Ectodermal cell (in vitro differentiated cells): Measurements from ENCODE around the gene CDX2. TPM values are rescaled to one million over a fixed set of nuclear protein-coding genes. Genes with fewer than 3 reads are reported as not detected.
"Not testable (repeated sequence)": the region's sequence is repeated elsewhere in the genome, so short reads cannot be mapped to it uniquely, and the experiment has no call there.

ENCODE experiments used
- H3K27ac ChIP-seq: 2 replicates; pipeline ENCODE4 v1.7.0; 2013; ENCODE audit warnings: mild to moderate bottlenecking, low read depth, low read length; ENCODE audit not compliant: insufficient read depth, poor library complexity, severe bottlenecking
- H3K27me3 ChIP-seq: 2 replicates; pipeline ENCODE4 v1.7.0; 2013; ENCODE audit warnings: mild to moderate bottlenecking, low read length; ENCODE audit not compliant: insufficient read depth, control insufficient read depth, poor library complexity, severe bottlenecking
- H3K36me3 ChIP-seq: one replicate; pipeline ENCODE4 v1.7.0; 2013; ENCODE audit warnings: low read length; ENCODE audit not compliant: control insufficient read depth, insufficient read depth
- H3K4me1 ChIP-seq: one replicate; pipeline ENCODE4 v1.7.0; 2013; ENCODE audit warnings: low read length; ENCODE audit not compliant: control insufficient read depth, insufficient read depth
- H3K4me3 ChIP-seq: 2 replicates; pipeline ENCODE4 v1.7.0; 2013; ENCODE audit warnings: low read depth, low read length, control low read depth; ENCODE audit not compliant: insufficient read depth
- H3K9me3 ChIP-seq: 2 replicates; pipeline ENCODE4 v1.7.0; 2013; ENCODE audit warnings: mild to moderate bottlenecking, low read length, moderate library complexity; ENCODE audit not compliant: control insufficient read depth
- WGBS, 2 experiments: methylation state at CpG; one replicate each; pipeline ENCODE4 v1.1.7; 2013; ENCODE audit warnings: missing lambda C conversion rate in 2 of 2; 5-methylcytosine and 5-hydroxymethylcytosine counted together
- polyA plus RNA-seq, 4 experiments: library from polyadenylated mRNA; stranded (reverse); fragments of 50-300 nt; gene quantifications; one replicate each; pipeline ENCODE4 v1.2.3, GENCODE V29; 2013

The CDX2 gene
- 1.1 TPM for polyA plus RNA-seq (2013, experiment 1 of 4)
- 0.66 TPM for polyA plus RNA-seq (2013, experiment 2 of 4)
- polyA plus RNA-seq (2013, experiment 3 of 4) = 2.7 TPM
- 0.28 TPM for polyA plus RNA-seq (2013, experiment 4 of 4)

- peaks cover 100% of the 10 kb centered on the region for H3K27me3 ChIP-seq
- H3K9me3 ChIP-seq = no peaks in the 10 kb centered on the region
- H3K36me3 ChIP-seq = no peaks in the 10 kb centered on the region
- H3K27ac ChIP-seq = no peak within 1 kb of the TSS
- H3K4me3 ChIP-seq = peak within 1 kb of the TSS; percentile 22
- WGBS, 2 experiments = 1% methylated on average over 34 of the region's 34 CpGs
- peaks cover 45% of the 10 kb centered on the region for H3K4me1 ChIP-seq
Observed at GRCh38 chr13:27969082-27969865, at the start of gene CDX2. Gene CDX2 (minus strand): TSS chr13:27969315. CDS start chr13:27969006, 309 bp downstream.

GRCh38 chr13:28014301-28014700 lies 45.2 kb upstream of the CDX2 start:
- no peaks in the 10 kb centered on the region for H3K4me1 ChIP-seq
- H3K9me3 ChIP-seq = no peaks in the 10 kb centered on the region
- no peak overlapping the region for H3K27ac ChIP-seq
- H3K36me3 ChIP-seq = no peaks in the 10 kb centered on the region
- no peak overlapping the region for H3K4me3 ChIP-seq
- no peaks in the 10 kb centered on the region for H3K27me3 ChIP-seq
- WGBS, 2 experiments = 36 to 38% methylated on average over 3 of the region's 3 CpGs

- H3K27me3 ChIP-seq = no peaks in the 10 kb centered on the region
- no peak overlapping the region for H3K4me3 ChIP-seq
- H3K36me3 ChIP-seq = no peaks in the 10 kb centered on the region
- H3K9me3 ChIP-seq = no peaks in the 10 kb centered on the region
- no peak overlapping the region for H3K27ac ChIP-seq
- H3K4me1 ChIP-seq = no peaks in the 10 kb centered on the region
- WGBS, 2 experiments = no CpG with 5 or more reads among the region's 1 CpG
Observed at GRCh38 chr13:28013482-28013881, 44.4 kb upstream of the CDX2 start.

GRCh38 chr13:28012896-28013295 lies 43.8 kb upstream of the CDX2 start:
- Histone ChIP-seq H3K36me3 (no peaks in the 10 kb centered on the region), H3K4me3 (no peak overlapping the region), H3K27ac (no peak overlapping the region), H3K27me3 (no peaks in the 10 kb centered on the region), H3K9me3 (no peaks in the 10 kb centered on the region), H3K4me1 (no peaks in the 10 kb centered on the region)

- H3K4me1 ChIP-seq = no peaks in the 10 kb centered on the region
- no peak overlapping the region for H3K27ac ChIP-seq
- H3K9me3 ChIP-seq = no peaks in the 10 kb centered on the region
- WGBS, 2 experiments = 84 to 92% methylated on average over 4 of the region's 4 CpGs
- H3K27me3 ChIP-seq = no peaks in the 10 kb centered on the region
- H3K36me3 ChIP-seq = no peaks in the 10 kb centered on the region
- no peak overlapping the region for H3K4me3 ChIP-seq
Observed at GRCh38 chr13:28012383-28012782, 43.3 kb upstream of the CDX2 start.

GRCh38 chr13:28010046-28010445 lies 40.9 kb upstream of the CDX2 start:
- Histone ChIP-seq H3K27me3 (no peaks in the 10 kb centered on the region), H3K4me3 (no peak overlapping the region), H3K27ac (no peak overlapping the region), H3K36me3 (no peaks in the 10 kb centered on the region), H3K9me3 (no peaks in the 10 kb centered on the region), H3K4me1 (no peaks in the 10 kb centered on the region)
- WGBS, 2 experiments = 81 to 85% methylated on average over 5 of the region's 5 CpGs

- H3K36me3 ChIP-seq, H3K4me1 ChIP-seq, H3K27me3 ChIP-seq, H3K4me3 ChIP-seq, H3K9me3 ChIP-seq, H3K27ac ChIP-seq: not testable (repeated sequence)
- 92% methylated on average over 12 to 13 of the region's 13 CpGs for WGBS, 2 experiments
Observed at GRCh38 chr13:28005016-28005415, 35.9 kb upstream of the CDX2 start.

- Histone ChIP-seq H3K36me3 (no peaks in the 10 kb centered on the region), H3K27ac (no peak overlapping the region), H3K27me3 (no peaks in the 10 kb centered on the region), H3K4me1 (no peaks in the 10 kb centered on the region), H3K4me3 (no peak overlapping the region), H3K9me3 (no peaks in the 10 kb centered on the region)
- WGBS, 2 experiments = 80% methylated on average over 4 to 6 of the region's 6 CpGs
Observed at GRCh38 chr13:28002886-28003698, 34.0 kb upstream of the CDX2 start.

- Histone ChIP-seq H3K27me3 (no peaks in the 10 kb centered on the region), H3K4me3 (no peak overlapping the region), H3K36me3 (no peaks in the 10 kb centered on the region), H3K9me3 (no peaks in the 10 kb centered on the region), H3K4me1 (no peaks in the 10 kb centered on the region), H3K27ac (no peak overlapping the region)
- WGBS, 2 experiments = 87 to 89% methylated on average over 20 of the region's 20 CpGs
Observed at GRCh38 chr13:28001837-28002473, 32.8 kb upstream of the CDX2 start.

GRCh38 chr13:28001049-28001448 lies 31.9 kb upstream of the CDX2 start:
- H3K27ac ChIP-seq = no peak overlapping the region
- 92 to 96% methylated on average over 11 of the region's 11 CpGs for WGBS, 2 experiments
- no peaks in the 10 kb centered on the region for H3K36me3 ChIP-seq

More at GRCh38 chr13:28001049-28001448, 31.9 kb upstream of the CDX2 start:
- H3K9me3 ChIP-seq = no peaks in the 10 kb centered on the region
- H3K4me1 ChIP-seq = no peaks in the 10 kb centered on the region
- H3K4me3 ChIP-seq = no peak overlapping the region
- no peaks in the 10 kb centered on the region for H3K27me3 ChIP-seq
